ENCODE results near the gene GRIK4.
A peak's percentile ranks its signal among the peaks of the same experiment; 100 is the strongest.

GRIK4 gene

GRCh38 chr11:120923866-120924508 is 412.4 kb downstream of the GRIK4 start:
- DNase-seq (ENCODE audit: low read depth in 2 of 2), result no peak
- H3K4me3 ChIP-seq (replicated peaks in 1 of 2; ENCODE audit: low read depth in 2 of 2, low read length in 2 of 2), result no peak overlapping the region
- TF ChIP-seq CTCF (IDR thresholded peaks at IDR 0.05; ENCODE audit: low read depth, low read length), result no peak

GRCh38 chr11:120925944-120926343 is 414.4 kb downstream of the GRIK4 start:
- no peak for DNase-seq (ENCODE audit: low read depth in 2 of 2)
- no peak for TF ChIP-seq CTCF (IDR thresholded peaks at IDR 0.05; ENCODE audit: low read depth, low read length)
- H3K4me3 ChIP-seq (replicated peaks in 1 of 2; ENCODE audit: low read depth in 2 of 2, low read length in 2 of 2), result no peak overlapping the region

GRCh38 chr11:120928627-120929026 is 417.1 kb downstream of the GRIK4 start:
- no peak overlapping the region for H3K4me3 ChIP-seq (replicated peaks in 1 of 2; ENCODE audit: low read depth in 2 of 2, low read length in 2 of 2)
- no peak for DNase-seq (ENCODE audit: low read depth in 2 of 2)
- TF ChIP-seq CTCF (IDR thresholded peaks at IDR 0.05; ENCODE audit: low read depth, low read length), result no peak

- peak in 1 of 2 donors; percentile 7 for DNase-seq (ENCODE audit: low read depth in 2 of 2)
- H3K4me3 ChIP-seq (replicated peaks in 1 of 2; ENCODE audit: low read depth in 2 of 2, low read length in 2 of 2), result no peak overlapping the region
- TF ChIP-seq CTCF (IDR thresholded peaks at IDR 0.05; ENCODE audit: low read depth, low read length), result no peak
Measured at GRCh38 chr11:120929090-120929489, 417.5 kb downstream of the GRIK4 start.

- peak; percentile 68 for TF ChIP-seq CTCF (IDR thresholded peaks at IDR 0.05; ENCODE audit: low read depth, low read length)
- DNase-seq (ENCODE audit: low read depth in 2 of 2), result peak; percentile 33 to 51
- H3K4me3 ChIP-seq (replicated peaks in 1 of 2; ENCODE audit: low read depth in 2 of 2, low read length in 2 of 2), result no peak overlapping the region
Measured at GRCh38 chr11:120929664-120930154, 418.2 kb downstream of the GRIK4 start.

- no peak for DNase-seq (ENCODE audit: low read depth in 2 of 2)
Measured at GRCh38 chr11:120931057-120931779, 419.7 kb downstream of the GRIK4 start.

More at GRCh38 chr11:120931057-120931779, 419.7 kb downstream of the GRIK4 start:
- H3K4me3 ChIP-seq (replicated peaks in 1 of 2; ENCODE audit: low read depth in 2 of 2, low read length in 2 of 2), result no peak overlapping the region
- no peak for TF ChIP-seq CTCF (IDR thresholded peaks at IDR 0.05; ENCODE audit: low read depth, low read length)

Data from cardiac fibroblast (primary cell).